ENCODE data around the gene FAXDC2.

FAXDC2 gene

DNA sequence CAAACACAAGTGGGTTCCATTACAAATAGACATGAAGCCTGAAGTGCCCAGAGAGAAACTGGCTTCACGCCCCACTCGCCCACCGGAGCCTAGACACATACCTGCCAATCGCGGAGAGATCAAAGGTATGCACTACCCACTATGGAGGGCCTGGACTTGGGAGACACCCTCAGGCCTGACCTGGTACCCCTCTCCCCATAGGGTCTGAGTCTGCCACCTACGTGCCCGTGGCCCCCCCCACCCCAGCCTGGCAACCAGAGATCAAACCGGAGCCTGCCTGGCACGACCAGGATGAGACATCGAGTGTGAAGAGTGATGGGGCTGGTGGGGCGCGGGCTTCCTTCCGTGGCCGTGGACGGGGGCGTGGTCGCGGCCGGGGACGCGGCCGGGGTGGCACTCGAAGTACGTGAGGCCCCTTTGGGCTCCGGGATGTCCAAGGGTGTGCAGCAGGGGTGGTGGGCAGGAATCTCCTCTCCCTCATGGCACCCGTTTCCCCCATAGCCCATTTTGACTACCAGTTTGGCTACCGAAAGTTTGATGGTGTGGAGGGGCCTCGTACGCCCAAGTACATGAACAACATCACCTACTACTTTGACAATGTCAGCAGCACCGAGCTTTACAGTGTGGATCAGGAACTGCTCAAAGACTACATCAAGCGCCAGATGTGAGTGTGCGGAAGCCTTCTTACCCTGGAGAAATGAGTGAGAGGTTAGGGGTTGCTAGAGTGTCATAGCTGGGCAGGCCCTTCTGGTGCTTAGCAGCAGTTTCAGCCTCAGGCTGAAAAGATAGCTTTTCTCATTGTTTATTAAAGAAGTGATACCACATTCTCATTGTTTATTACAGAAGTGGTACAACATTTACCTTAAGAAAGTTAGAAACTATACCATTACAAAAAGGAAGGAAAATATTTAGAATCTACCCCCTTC lies 56.5 kb downstream of the FAXDC2 start:
- no peak for DNase-seq

DNA sequence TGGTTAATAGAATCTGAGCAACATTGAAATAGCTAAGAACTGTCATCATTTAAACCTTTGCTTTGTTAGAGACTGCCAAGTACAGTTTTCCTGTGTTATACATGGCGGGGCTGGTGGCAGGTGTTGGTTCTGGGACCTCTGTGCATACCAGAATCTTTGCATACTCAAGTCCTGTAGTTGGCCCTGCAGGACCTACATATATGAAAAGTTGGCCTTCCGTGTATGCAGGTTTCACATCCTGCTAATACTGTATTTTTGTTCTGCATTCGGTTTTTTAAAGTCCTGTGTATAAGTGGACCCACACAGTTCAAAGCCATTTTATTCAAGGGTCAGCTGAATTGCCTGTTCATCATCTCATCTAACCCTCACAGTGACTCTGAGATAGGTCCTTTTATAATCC lies 58.9 kb downstream of the FAXDC2 start:
- no peak for DNase-seq

DNA sequence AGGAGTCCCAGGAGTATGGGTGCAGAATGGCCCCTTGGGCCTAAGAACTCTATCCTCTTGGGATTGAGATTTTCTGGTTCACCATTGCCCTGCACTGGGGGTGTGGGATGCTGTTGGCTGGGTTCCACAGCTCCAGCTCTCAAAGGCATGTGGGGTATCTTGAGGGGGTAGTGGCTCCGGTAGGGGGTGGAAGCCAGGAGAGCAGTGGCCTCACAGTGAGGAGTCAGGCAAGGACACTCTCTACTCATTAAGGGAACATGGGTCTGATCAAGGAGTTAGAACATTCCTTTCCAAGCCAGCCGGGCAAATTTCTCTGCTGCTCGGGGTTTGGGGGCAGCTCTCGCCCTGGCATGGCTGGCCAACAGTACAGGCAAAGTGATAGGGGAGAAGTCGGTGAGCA lies 62.2 kb downstream of the FAXDC2 start:
- no peak for DNase-seq

DNA sequence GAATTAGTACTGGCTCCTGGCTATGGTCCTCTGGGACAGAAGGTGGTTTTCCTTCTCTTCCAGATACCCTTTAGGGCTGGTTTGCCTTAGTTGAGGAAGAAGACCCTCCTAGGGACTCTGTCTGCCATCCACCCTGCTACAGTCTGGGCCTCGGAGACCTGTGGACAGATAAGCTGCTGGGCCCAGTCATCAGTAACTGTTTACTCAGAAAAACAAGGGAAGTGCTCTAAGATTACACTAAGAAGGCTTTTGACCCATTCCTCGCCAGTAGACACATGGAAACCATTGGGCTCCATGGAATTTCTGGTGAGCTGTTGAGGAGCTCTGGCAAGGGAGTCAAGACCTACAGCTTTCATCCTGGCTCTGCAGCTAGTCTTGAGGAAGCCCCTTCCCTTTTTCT lies 64.0 kb downstream of the FAXDC2 start:
- no peak for DNase-seq

DNA sequence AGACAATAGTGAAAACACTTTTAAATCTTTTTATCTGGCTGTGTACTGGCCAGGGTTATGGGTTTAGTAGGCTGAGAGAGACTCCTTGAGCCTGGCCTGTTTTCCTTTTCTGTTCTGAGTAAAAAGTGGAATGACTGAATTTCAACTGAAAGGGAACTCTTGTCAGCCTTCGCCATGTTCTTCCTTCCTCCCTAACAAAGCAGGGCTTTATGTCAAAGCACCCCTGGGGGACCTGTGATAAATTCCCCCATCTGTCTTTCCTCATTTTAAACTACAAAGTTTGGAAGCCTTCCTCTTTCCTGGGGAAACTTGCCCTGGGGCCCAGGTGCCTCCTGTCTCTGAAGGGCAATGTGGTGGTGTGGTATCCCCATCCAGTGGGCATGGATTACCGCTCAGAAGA lies 65.5 kb downstream of the FAXDC2 start:
- DNase-seq, result no peak

DNA sequence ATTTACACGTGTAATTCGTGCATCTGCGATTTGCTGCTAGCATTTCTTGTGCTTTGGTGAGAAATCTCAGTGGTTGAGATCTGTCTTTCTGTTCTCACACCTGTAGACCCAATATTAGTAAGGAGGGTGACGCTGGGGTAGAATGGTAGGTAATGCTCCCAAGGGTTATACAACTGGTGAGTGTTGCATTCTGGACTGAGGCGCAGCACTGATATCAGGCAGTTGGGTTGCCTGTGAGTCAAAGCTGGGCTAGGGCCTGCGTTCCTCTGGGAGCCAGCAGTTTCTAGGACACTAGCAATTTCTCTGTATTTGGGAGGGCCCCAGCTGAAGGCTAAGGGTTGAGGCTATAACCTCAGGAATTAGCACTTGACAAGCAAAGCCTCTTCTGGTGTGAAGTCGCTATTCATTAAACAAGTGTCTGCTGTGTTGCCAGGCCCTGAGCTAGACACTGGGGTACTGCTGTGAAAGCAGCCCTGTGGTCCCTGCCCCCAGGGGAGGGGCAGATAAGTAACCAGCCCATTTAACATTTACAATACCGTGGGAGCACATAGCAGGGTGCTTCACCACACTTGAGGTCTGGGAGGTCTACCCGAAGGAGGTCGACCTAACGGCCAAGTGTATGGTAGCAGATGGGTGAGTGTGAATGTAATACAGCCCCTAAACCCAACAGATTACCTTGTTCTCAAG lies 66.5 kb downstream of the FAXDC2 start:
- DNase-seq, result no peak

DNA sequence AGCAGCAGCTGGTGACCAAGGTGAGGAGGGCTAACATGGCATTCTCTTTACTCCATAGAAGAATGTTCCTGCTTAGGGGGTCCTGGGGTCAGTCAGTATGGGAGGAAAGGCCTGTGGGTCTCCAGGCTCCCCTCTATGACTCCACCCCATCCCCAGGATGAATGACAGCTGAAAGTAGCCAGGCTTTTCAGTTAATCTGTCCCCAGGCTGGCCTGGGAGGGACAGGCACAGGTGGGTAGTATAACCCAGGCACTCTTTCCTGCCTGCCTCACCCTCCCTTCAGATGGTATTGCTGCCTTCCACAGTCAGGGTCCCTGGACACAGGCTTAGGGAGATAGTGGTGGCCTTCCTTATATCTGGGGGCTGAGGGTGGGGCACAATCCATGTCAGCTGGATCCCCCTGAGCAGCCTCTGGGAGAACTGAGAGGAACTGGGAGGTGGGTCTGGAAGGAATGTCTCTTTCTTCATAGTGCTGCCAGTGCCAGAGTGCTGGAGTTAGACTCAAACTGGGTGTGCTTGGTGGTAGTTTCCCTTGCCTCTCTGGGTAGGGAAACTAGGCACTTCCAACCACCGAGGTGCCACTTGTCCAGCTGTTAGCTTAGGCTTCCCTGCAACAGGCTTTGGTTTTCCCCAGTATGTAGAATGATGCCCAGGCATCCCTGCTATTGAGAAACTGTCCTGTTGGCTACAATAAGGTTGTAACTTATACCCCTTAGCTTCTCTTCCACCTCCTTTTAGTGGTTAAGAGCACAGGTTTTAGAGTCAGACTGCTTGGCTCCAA lies 67.4 kb downstream of the FAXDC2 start:
- DNase-seq, result no peak

DNA sequence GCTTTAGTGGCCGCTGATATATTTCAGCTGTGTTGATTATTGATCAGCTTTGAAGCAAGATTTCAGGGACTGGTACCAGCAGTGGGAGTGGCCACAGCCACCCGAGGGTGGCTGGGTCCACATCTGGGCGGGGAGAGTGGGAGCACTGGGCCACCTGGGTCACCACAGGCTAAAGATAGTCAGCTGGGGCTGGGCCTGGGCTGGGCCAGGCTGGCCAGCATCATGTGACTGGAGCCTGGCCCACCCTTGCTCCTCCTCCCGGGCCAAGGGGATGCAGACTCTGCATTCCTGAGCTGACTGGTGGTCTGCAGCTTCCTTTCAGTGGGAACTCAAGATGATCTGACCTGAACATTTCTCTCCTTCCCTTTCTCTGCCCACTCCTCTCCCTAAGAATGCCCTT lies 68.1 kb downstream of the FAXDC2 start:
- no peak for DNase-seq

DNA sequence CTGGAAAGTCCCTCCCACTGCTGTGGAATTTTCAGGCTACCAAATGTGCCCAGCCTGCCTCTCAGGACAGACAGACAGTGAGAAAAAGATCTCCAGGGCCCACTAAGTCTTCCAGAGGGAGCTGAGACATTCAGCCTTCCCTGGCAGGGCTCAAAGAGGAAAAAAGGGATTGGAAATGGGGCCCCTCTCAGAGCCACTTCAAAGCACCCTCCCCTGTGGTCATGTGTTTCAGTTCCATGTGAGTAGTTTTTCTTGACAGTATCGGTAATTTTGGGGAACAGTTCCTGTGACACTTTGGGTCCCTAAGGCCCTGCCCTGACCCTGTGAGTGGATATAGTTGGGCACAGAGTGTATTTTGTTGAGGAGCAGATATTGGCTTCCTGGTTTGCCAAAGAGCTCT lies 70.3 kb downstream of the FAXDC2 start:
- no peak for DNase-seq

DNA sequence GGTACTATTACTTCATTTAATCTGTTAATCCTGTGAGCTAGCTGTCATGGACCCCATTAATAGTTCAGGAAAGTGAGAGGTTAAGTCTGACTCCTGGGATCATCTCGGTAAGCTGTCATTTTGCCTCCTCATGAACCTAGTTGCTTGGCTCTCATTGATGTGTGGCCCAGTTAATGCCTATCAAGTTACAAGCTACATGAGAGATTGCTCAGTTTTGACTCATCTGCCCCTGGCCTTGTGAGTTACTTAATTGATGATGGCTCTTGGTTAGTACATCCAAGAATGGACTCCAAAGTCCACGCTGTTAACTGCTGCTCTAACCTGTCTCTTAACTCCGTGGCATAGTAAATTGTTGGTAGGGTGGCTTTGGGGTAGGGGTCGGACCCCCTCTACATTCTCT lies 71.3 kb downstream of the FAXDC2 start:
- no peak for DNase-seq

DNA sequence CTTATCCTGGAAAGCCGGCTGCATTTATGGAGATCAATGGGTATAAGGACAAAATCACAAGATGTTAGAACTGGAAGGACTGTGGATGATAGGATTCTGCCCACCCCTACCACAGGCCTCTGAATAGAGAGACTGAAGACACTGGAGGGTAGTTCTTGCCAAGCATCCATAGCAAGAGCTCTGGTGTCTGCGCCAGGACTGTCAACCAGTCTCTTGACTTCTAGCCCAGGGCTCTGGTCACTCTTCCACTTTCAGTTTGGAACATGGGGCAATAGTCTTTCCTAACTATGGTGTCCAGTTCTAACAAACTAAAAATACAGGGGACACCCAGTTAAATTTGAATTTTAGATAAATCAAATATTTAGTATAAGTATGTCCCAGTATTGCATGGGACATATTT lies 71.9 kb downstream of the FAXDC2 start:
- no peak for DNase-seq

DNA sequence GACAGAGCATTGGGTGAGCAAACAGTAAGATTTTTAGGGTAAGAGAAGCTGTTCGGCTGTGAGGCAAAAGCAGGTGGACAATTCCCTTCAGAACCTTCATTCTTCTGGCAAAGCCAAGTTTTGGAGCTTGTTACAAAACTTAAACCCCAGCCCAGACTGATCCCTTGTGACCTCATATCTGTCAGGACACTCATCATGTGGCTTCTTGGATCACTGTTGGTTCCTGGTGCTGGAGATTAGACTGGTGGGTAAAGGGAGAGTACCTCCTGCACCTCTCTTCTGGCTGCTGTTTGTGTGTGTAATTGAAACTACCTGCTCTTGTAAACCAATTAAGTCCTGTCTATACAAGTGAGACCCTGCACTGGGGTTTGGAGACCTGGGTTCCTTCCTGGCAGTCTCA lies 74.2 kb downstream of the FAXDC2 start:
- no peak for DNase-seq

DNA sequence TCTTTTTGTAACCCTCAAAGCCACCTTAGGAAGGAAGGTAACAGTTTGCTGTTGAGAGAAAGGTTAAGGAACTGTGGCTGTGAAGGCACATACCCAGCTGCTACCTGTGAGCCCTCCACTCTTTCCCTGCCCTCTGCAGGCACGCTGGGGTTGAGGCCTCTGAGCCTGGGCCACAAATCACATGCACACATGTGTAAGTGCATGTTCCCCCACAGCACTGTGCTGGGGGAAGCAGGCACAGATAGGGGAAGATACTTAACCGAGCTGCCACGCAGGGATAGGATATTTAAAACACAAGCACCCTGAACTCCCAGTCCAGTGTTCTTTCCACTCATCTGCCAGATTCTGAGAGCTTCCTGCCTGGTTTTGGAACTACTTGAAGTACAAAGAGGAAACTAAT lies 77.1 kb downstream of the FAXDC2 start:
- DNase-seq, result no peak

DNA sequence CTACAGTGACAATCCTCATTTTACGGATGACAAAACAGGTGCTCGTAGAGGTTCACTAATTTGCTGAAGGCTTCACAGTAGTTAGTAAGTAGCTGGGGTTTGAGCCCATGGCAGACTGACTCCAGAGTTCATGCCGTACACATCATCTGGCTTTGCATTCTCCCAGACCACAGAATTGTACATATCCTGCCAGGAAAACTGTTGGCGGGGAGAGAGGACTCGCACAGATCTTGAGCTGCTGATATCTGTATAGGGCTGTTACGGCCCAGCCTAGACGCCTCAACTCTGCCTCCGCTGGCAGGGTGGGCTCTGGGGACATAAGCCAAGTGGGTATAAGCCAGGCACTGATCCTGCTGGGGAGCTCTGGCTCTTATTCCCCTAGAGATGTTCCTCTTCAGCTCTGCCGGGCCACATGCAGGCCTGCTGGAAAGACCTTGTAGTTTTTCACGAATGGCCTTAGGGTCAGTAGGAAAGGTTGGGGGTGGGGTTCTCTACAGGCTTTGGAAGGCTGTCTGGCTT lies 79.0 kb downstream of the FAXDC2 start:
- DNase-seq, result no peak

DNA sequence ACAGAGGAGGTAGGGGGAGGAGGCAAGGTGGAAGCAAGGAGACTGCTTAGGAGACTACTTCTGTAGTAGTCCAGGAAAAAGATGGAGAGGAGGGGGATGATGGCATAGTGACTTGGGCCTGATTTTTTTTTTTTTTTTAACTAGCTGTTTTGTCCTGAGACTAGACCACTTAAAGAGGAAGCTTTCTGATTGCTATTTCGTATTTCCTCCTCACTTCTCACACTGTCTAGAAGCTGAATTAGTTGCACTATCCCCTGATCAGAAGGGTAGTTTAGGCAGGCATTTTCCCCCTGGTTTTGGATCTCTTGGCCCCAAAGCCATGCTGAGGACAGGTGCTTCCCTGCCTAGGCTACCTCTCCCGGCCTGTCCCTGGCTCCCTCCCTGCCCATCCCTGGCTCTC lies 80.3 kb downstream of the FAXDC2 start:
- no peak for DNase-seq

All from CD4-positive, alpha-beta T cell treated with Interleukin-17A for 4 hours (primary cell).